ENCODE data around the gene TRPM3. TPM values are rescaled to one million over a fixed set of nuclear protein-coding genes. Genes with fewer than 3 reads are reported as not detected.

The TRPM3 gene
- total and polyA plus RNA-seq, 2 donors (not counting 1 experiment from before 2014, with no cell fraction given): not detected

DNA sequence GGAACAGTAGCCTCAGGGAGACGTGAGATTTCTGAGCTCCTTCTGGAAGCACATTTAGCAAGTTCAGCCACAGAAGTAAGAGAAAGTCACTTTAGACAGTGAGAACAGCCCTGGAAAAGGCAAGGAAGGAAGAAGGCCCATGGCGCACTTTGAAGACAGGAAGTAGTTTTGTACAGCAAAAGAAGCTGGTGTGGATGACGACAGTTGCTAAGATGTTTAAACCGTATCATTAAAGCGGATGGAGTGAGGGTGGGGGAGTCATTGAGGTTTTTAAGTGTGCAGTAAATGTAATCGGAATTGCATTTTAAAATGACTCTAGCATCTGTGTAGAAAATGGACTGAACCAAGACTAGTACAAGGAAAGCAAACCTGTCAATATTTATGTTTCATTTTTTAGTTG, 15.3 kb upstream of the TRPM3 start:
- H3K27me3 Mint-ChIP-seq: no peaks in the 10 kb centered on the region

DNA sequence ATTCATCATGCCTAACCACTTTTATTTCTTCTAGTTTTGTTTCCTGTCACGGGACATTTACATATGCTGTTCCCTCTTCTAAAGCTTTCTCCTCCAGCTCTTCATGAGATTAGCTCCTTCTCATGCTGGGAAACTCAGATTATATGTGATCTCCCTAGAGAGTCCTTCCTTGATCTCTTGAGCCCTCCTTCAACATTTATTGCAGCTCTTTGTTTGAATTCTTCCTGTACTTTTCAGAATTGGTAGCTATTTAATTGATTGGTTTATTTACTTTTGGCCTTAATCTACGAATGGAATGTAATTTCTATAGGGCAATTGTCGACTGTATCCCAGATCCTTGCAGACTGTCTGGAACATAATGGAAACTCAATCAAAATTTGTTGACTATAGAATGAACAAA, 9.7 kb upstream of the TRPM3 start:
- ChIA-PET CTCF (no interaction called here), POLR2A (no interaction called here)
- Mint-ChIP-seq H3K9me3 (ENCODE audit: insufficient read depth) (no peaks in the 10 kb centered on the region), H3K27ac (no peak overlapping the region), H3K4me1 (no peaks in the 10 kb centered on the region), H3K27me3 (no peaks in the 10 kb centered on the region), H3K4me3 (no peak overlapping the region)
- no peaks in the 10 kb centered on the region for H4K20me1 ChIP-seq (ENCODE audit: control insufficient read depth, insufficient read depth, low read length, poor library complexity, severe bottlenecking)
- no peaks in the 10 kb centered on the region for H3K79me2 ChIP-seq (ENCODE audit: control insufficient read depth, insufficient read depth, low read length)
- TF ChIP-seq EZH2 (IDR thresholded peaks at IDR 0.05; ENCODE audit: borderline replicate concordance, insufficient read depth, low read depth, low read length, poor library complexity, severe bottlenecking): no peak
- H2AFZ ChIP-seq (ENCODE audit: insufficient read depth, low read depth, low read length, poor library complexity, severe bottlenecking): no peak overlapping the region
- ATAC-seq (ENCODE audit: low read depth): no peak
- H3K9me3 ChIP-seq (ENCODE audit: control extremely low read depth in 1 of 3, control insufficient read depth in 2 of 3, insufficient read depth in 1 of 3, low read length in 2 of 3): no peaks in the 10 kb centered on the region
- WGBS (ENCODE audit: insufficient coverage): 11% methylated on average over 1 of the region's 3 CpGs
- DNase-seq: no peak
- no peak overlapping the region for H3K9ac ChIP-seq (ENCODE audit: low read length)
- no peaks in the 10 kb centered on the region for H3K4me1 ChIP-seq (ENCODE audit: control insufficient read depth in 2 of 2, insufficient read depth in 2 of 2, low read length in 2 of 2)
- H3K27ac ChIP-seq (ENCODE audit: low read length in 2 of 2): no peak overlapping the region
- H3K36me3 ChIP-seq (replicated peaks in 1 of 2; ENCODE audit: control extremely low read depth in 1 of 2, control insufficient read depth in 1 of 2, extremely low read depth in 1 of 2, insufficient read depth in 2 of 2, low read length in 1 of 2): no peaks in the 10 kb centered on the region
- no peak overlapping the region for H3K4me3 ChIP-seq (ENCODE audit: control extremely low read depth in 1 of 5, extremely low read depth in 1 of 5, insufficient read depth in 1 of 5, low read depth in 2 of 5, low read length in 4 of 5)
- H3K4me2 ChIP-seq (replicated peaks; ENCODE audit: low read depth, low read length, poor library complexity, severe bottlenecking): no peak overlapping the region
- intact Hi-C loops (cut with micrococcal nuclease): no loop called here
- H3K27me3 ChIP-seq (replicated peaks in 1 of 4; ENCODE audit: control extremely low read depth in 1 of 4, control insufficient read depth in 3 of 4, insufficient read depth in 4 of 4, low read length in 3 of 4): no peaks in the 10 kb centered on the region

More for the DNA sequence above, 15.3 kb upstream of the TRPM3 start:
- Histone ChIP-seq H3K79me2 (ENCODE audit: control insufficient read depth, insufficient read depth, low read length) (no peaks in the 10 kb centered on the region), H3K4me1 (ENCODE audit: control insufficient read depth in 2 of 2, insufficient read depth in 2 of 2, low read length in 2 of 2) (no peaks in the 10 kb centered on the region), H3K27me3 (replicated peaks in 1 of 4; ENCODE audit: control extremely low read depth in 1 of 4, control insufficient read depth in 3 of 4, insufficient read depth in 4 of 4, low read length in 3 of 4) (no peaks in the 10 kb centered on the region), H3K9me3 (ENCODE audit: control extremely low read depth in 1 of 3, control insufficient read depth in 2 of 3, insufficient read depth in 1 of 3, low read length in 2 of 3) (no peaks in the 10 kb centered on the region), H3K4me3 (ENCODE audit: control extremely low read depth in 1 of 5, extremely low read depth in 1 of 5, insufficient read depth in 1 of 5, low read depth in 2 of 5, low read length in 4 of 5) (no peak overlapping the region), H2AFZ (ENCODE audit: insufficient read depth, low read depth, low read length, poor library complexity, severe bottlenecking) (no peak overlapping the region), H4K20me1 (ENCODE audit: control insufficient read depth, insufficient read depth, low read length, poor library complexity, severe bottlenecking) (no peaks in the 10 kb centered on the region), H3K27ac (ENCODE audit: low read length in 2 of 2) (no peak overlapping the region), H3K36me3 (replicated peaks in 1 of 2; ENCODE audit: control extremely low read depth in 1 of 2, control insufficient read depth in 1 of 2, extremely low read depth in 1 of 2, insufficient read depth in 2 of 2, low read length in 1 of 2) (no peaks in the 10 kb centered on the region), H3K4me2 (replicated peaks; ENCODE audit: low read depth, low read length, poor library complexity, severe bottlenecking) (no peak overlapping the region), H3K9ac (ENCODE audit: low read length) (no peak overlapping the region)
- H3K9me3 Mint-ChIP-seq (ENCODE audit: insufficient read depth): no peaks in the 10 kb centered on the region
- no peaks in the 10 kb centered on the region for H3K4me1 Mint-ChIP-seq
- DNase-seq (no peak), ATAC-seq (ENCODE audit: low read depth) (no peak)
- H3K4me3 Mint-ChIP-seq: no peak overlapping the region
- POLR2A ChIA-PET: no interaction called here
- WGBS (ENCODE audit: insufficient coverage): 98% methylated on average over 6 of the region's 6 CpGs
- intact Hi-C loops (cut with micrococcal nuclease): no loop called here
- TF ChIP-seq, protein P1, sequence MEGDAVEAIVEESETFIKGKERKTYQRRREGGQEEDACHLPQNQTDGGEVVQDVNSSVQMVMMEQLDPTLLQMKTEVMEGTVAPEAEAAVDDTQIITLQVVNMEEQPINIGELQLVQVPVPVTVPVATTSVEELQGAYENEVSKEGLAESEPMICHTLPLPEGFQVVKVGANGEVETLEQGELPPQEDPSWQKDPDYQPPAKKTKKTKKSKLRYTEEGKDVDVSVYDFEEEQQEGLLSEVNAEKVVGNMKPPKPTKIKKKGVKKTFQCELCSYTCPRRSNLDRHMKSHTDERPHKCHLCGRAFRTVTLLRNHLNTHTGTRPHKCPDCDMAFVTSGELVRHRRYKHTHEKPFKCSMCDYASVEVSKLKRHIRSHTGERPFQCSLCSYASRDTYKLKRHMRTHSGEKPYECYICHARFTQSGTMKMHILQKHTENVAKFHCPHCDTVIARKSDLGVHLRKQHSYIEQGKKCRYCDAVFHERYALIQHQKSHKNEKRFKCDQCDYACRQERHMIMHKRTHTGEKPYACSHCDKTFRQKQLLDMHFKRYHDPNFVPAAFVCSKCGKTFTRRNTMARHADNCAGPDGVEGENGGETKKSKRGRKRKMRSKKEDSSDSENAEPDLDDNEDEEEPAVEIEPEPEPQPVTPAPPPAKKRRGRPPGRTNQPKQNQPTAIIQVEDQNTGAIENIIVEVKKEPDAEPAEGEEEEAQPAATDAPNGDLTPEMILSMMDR (IDR thresholded peaks at IDR 0.05): no peak
- TF ChIP-seq EZH2 (IDR thresholded peaks at IDR 0.05; ENCODE audit: borderline replicate concordance, insufficient read depth, low read depth, low read length, poor library complexity, severe bottlenecking): no peak
- H3K27ac Mint-ChIP-seq: no peak overlapping the region
- CTCF ChIA-PET: no interaction called here
